ENCODE measurements around the gene TBX4.

DNA sequence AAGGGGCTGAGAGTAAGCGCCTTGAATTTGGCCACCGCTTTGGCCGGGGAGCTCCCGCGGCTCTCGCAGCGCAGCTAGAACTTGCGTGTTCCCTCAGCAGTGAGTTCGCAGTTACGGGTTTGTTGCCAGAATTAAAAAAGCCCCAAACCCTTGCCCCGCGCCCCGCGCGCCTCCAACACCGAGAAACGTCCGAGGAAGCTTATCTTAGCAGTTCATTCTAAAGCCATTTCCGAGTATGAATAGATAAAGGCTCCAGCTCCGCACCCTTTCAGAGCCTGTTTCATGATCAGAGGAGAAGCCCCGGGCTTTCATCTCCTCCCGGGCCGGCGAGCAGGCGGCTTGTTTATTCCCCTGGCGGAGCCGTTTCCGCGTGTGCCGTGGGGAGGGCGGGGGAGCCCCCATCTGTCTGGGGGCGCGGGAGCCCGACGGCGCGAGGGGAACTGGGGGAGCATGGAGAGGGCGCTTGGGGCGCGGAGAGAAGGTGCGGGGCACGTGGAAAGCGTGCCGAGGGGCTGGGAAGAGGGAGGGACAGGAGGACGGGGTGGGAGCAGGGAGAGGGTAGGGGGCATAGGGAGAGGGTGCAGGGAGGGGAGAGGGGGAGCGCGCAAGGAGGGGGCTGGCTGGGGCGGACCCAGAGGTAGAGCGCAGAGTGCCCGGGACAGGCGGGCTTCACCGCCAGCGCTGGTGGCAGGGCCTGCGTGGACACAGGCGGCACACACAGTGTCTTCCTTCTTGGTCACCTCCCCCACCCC lies 9.9 kb downstream of the TBX4 start:
- TF ChIP-seq CTCF (IDR thresholded peaks at IDR 0.05) (no peak), ZFX (IDR thresholded peaks at IDR 0.05; ENCODE audit: borderline replicate concordance) (no peak)

Data from 22Rv1 (cell line).